ENCODE measurements around the gene GSDMA. TPM values are rescaled to one million over a fixed set of nuclear protein-coding genes. Genes with fewer than 3 reads are reported as not detected.
"Not testable (repeated sequence)": the region's sequence is repeated elsewhere in the genome, so short reads cannot be mapped to it uniquely, and the experiment has no call there.

The GSDMA gene
- total and polyA plus RNA-seq, 12 donors, result 0.06 to 1.3 (median 0.42) TPM; not detected in 6

- Histone ChIP-seq H3K27ac (no peak overlapping the region), H3K36me3 (peaks cover 7 to 71% (median 48%) of the 10 kb centered on the region in 9 donors), H3K4me1 (peaks cover 0 to 10% (median 0%) of the 10 kb centered on the region in 9 donors), H3K4me3 (no peak overlapping the region), H3K9me3 (no peaks in the 10 kb centered on the region), H3K27me3 (no peaks in the 10 kb centered on the region)
- peak in 1 of 2 donors; percentile 68 for DNase-seq
- intact Hi-C loops (cut with DNase I), result no loop called here
- peak in 6 of 8 donors; percentile 20 to 79 (median 46) for ATAC-seq
- no peak for TF ChIP-seq CTCF (IDR thresholded peaks at IDR 0.05)
- WGBS, 2 donors, result 39 to 55% methylated on average over 6 of the region's 6 CpGs
These were observed 34.0 kb downstream of the GSDMA start for GRCh38 chr17:39996800-39997199.

GRCh38 chr17:39997543-39997942, 34.7 kb downstream of the GSDMA start:
- no peak overlapping the region for H3K4me3 ChIP-seq
- H3K36me3 ChIP-seq, result peaks cover 7 to 63% (median 41%) of the 10 kb centered on the region in 9 donors
- no peak for TF ChIP-seq CTCF (IDR thresholded peaks at IDR 0.05)
- ATAC-seq, result peak in 4 of 8 donors; percentile 16 to 40 (median 30)
- H3K9me3 ChIP-seq, result no peaks in the 10 kb centered on the region
- intact Hi-C loops (cut with DNase I), result no loop called here
- no peaks in the 10 kb centered on the region for H3K27me3 ChIP-seq
- DNase-seq, result no peak
- H3K4me1 ChIP-seq, result peaks cover 0 to 10% (median 0%) of the 10 kb centered on the region in 9 donors
- WGBS, 2 donors, result 74 to 76% methylated on average over 4 of the region's 4 CpGs
- no peak overlapping the region for H3K27ac ChIP-seq

DNA sequence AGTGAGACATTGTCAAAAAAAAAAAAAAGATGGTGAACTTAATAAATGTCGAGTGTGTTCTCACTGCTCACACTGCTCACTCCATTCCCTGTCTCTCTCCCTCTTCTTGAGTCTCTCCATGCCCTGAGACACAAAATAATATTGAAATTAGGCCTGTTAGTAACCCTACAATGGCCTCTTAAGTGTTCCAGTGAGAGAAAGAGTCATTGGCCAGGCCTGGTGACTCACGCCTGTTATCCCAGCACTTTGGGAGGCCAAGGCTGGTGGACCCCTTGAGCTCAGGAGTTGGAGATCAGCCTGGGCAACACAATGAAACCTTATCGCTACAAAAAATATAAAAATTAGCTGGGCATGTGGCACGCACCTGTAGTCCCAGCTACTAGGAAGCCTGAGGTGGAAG, 36.3 kb downstream of the GSDMA start:
- no peak overlapping the region for H3K27ac ChIP-seq
- DNase-seq, result no peak
- H3K9me3 ChIP-seq, result no peaks in the 10 kb centered on the region
- intact Hi-C loops (cut with DNase I), result no loop called here
- H3K27me3 ChIP-seq, result no peaks in the 10 kb centered on the region
- 85 to 89% methylated on average over 4 of the region's 4 CpGs for WGBS, 2 donors
- H3K36me3 ChIP-seq, result peaks cover 6 to 48% (median 31%) of the 10 kb centered on the region in 9 donors
- H3K4me1 ChIP-seq, result peaks cover 0 to 10% (median 0%) of the 10 kb centered on the region in 9 donors
- H3K4me3 ChIP-seq, result no peak overlapping the region
- no peak for ATAC-seq
- no peak for TF ChIP-seq CTCF (IDR thresholded peaks at IDR 0.05)

DNA sequence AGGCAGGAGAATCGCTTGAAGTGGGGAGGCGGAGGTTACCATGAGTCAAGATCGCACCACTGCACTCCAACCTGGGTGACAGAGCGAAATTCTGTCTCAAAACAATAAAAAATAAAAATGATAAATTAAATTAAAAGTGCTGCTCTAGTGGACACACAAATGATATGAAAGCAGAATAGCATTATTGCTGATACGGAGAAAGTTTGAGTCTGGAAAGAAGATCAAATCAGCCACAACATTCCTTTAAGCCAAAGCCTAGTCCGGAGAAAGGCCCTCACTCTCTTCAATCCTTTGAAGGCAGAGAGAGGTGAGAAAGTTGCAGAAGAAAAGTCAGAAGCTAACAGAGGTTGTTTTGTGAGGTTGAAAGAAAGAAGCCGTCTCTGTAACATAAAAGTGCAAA, 37.4 kb downstream of the GSDMA start:
- DNase-seq (no peak), ATAC-seq (no peak)
- no peak for TF ChIP-seq CTCF (IDR thresholded peaks at IDR 0.05)
- Histone ChIP-seq H3K9me3 (no peaks in the 10 kb centered on the region), H3K4me1 (peaks cover 0 to 10% (median 0%) of the 10 kb centered on the region in 9 donors), H3K4me3 (no peak overlapping the region), H3K36me3 (peaks cover 0 to 37% (median 28%) of the 10 kb centered on the region in 9 donors), H3K27me3 (no peaks in the 10 kb centered on the region), H3K27ac (no peak overlapping the region)
- intact Hi-C loops (cut with DNase I), result loop anchor here in 1 of 10 donors (10.0 kb wide), 1 partner anchor 265 kb away; no protein-coding TSS in a partner anchor
- 93% methylated on average over 7 of the region's 7 CpGs for WGBS, 2 donors

DNA sequence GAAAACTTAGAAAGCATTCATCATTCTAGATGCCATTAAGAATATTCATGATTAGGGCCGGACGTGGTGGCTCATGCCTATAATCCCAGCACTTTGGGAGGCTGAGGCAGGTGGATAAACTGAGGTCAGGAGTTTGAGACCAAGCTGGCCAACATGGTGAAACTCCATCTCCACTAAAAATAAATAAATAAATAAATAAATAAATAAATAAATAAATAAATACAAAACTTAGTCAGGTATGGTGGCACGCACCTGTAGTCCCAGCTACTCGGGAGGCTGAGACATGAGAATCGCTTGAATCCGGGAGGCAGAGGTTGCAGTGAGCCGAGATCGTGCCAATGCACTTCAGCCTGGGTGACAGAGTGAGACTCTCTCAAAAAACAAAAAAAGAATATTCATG, 38.5 kb downstream of the GSDMA start:
- WGBS, 2 donors, result 83 to 97% methylated on average over 8 of the region's 8 CpGs
- not testable (repeated sequence) for H3K9me3 ChIP-seq, DNase-seq, H3K4me1 ChIP-seq, H3K4me3 ChIP-seq, ATAC-seq, H3K27me3 ChIP-seq, H3K27ac ChIP-seq
- peaks cover 0 to 25% (median 16%) of the 10 kb centered on the region in 9 donors for H3K36me3 ChIP-seq
- intact Hi-C loops (cut with DNase I), result loop anchor here in 1 of 10 donors (10.0 kb wide), 1 partner anchor 263 kb away; no protein-coding TSS in a partner anchor

Measured in heart right ventricle (tissue), 16 donors.